ENCODE results near the gene B3GALT5. TPM values are rescaled to one million over a fixed set of nuclear protein-coding genes. Genes with fewer than 3 reads are reported as not detected.

Gene B3GALT5
- polyA plus RNA-seq, 2 of the 4 experiments (the other 2 are of a cell fraction) = 0.39 to 0.52 TPM

DNA sequence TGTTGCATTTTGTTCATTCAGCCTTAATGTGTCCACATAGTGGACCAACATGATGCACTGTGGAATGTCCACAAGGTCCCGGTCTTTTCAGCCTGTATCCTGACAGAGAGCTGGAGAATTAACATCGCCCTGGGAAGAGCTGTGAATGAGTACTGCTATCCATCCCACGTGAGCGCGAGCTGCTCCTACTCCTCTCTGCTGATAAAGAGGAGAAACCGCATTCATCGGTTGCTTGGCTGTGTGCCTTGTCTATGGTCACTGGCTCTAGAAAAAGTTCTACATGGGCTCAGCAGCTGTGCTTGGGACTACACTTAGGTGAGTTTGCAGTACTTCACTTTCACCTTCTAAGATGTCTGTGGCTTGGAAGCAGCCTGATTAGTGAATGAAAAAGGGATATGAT is 101.2 kb downstream of the B3GALT5 start:
- WGBS (ENCODE audit: missing lambda C conversion rate) = 82% methylated on average over 7 of the region's 7 CpGs
- Histone ChIP-seq H3K4me1 (0 out of 3 replicates have a peak, but pooled peaks cover 4% of the 10 kb centered on the region), H3K9me3 (no peaks in the 10 kb centered on the region), H3K4me3 (no peak overlapping the region), H3K27ac (peak overlapping the region in 1 of 2 experiments; percentile 45; a peak in 1 of 6 replicates), H3K4me2 (no peak overlapping the region)
- CTCF ChIA-PET = interaction anchor here (1.4 to 16.0 kb wide), 2 partner anchors 187 to 196 kb away, joined by 4 to 176 read pairs; no protein-coding TSS in a partner anchor
- ATAC-seq (no peak), FAIRE-seq (no peak), DNase-seq (ENCODE audit: low read depth in 1 of 2, low spot score in 1 of 2) (no peak)
- TF ChIP-seq MAFK (IDR thresholded peaks at IDR 0.05; ENCODE audit: partially characterized antibody) (no peak), CHD4 (IDR thresholded peaks at IDR 0.05; ENCODE audit: borderline replicate concordance) (no peak), RNF2 (IDR thresholded peaks at IDR 0.05; ENCODE audit: borderline replicate concordance, low read depth) (no peak), POLR2AphosphoS2 (conservative IDR thresholded peaks at IDR 0.05; ENCODE audit: low read length) (no peak), NPAS2 (CRISPR knock-in tag; IDR thresholded peaks at IDR 0.05; ENCODE audit: borderline replicate concordance) (no peak), EHF (CRISPR knock-in tag; IDR thresholded peaks at IDR 0.05) (no peak)
- TF ChIP-seq, protein P1, sequence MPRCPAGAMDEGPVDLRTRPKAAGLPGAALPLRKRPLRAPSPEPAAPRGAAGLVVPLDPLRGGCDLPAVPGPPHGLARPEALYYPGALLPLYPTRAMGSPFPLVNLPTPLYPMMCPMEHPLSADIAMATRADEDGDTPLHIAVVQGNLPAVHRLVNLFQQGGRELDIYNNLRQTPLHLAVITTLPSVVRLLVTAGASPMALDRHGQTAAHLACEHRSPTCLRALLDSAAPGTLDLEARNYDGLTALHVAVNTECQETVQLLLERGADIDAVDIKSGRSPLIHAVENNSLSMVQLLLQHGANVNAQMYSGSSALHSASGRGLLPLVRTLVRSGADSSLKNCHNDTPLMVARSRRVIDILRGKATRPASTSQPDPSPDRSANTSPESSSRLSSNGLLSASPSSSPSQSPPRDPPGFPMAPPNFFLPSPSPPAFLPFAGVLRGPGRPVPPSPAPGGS (IDR thresholded peaks at IDR 0.05) = no peak
- TF ChIP-seq, protein P2, sequence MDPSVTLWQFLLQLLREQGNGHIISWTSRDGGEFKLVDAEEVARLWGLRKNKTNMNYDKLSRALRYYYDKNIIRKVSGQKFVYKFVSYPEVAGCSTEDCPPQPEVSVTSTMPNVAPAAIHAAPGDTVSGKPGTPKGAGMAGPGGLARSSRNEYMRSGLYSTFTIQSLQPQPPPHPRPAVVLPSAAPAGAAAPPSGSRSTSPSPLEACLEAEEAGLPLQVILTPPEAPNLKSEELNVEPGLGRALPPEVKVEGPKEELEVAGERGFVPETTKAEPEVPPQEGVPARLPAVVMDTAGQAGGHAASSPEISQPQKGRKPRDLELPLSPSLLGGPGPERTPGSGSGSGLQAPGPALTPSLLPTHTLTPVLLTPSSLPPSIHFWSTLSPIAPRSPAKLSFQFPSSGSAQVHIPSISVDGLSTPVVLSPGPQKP (IDR thresholded peaks at IDR 0.05; ENCODE audit: low read depth, low read length) = no peak
- POLR2A ChIA-PET = no interaction called here

DNA sequence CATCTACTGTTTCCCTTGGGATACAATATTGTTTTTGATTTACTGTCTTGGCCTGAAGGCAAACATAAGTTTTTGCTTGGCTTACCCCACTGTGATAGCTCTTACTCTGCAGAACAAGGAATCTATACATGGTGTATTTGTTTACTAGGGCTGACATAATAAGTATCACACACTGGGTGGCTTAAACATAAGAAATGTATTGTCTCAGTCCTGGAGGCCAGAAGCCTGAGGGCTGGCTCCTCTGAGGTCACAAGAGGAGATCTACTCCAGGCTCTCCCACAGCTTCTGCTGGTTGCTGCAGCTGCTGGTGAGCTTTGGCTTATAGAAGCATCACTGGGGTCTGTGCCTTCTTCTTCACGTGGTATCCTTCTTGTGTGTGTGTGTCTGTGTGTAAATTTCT is 101.6 kb downstream of the B3GALT5 start:
- no peak for ATAC-seq
- Histone ChIP-seq H3K4me2 (no peak overlapping the region), H3K4me1 (0 out of 3 replicates have a peak, but pooled peaks cover 4% of the 10 kb centered on the region), H3K27ac (peak overlapping the region in 1 of 2 experiments; percentile 45; a peak in 1 of 6 replicates), H3K4me3 (no peak overlapping the region), H3K9me3 (no peaks in the 10 kb centered on the region)
- ChIA-PET POLR2A (no interaction called here), CTCF (interaction anchor here (1.4 to 16.0 kb wide), 3 partner anchors 12 to 197 kb away, joined by 3 to 176 read pairs (median 4); no protein-coding TSS in a partner anchor)
- DNase-seq (ENCODE audit: low read depth in 1 of 2, low spot score in 1 of 2) = no peak
- no peak for FAIRE-seq
- WGBS (ENCODE audit: missing lambda C conversion rate) = 38% methylated on average over 1 of the region's 1 CpG
- TF ChIP-seq JUNB (IDR thresholded peaks at IDR 0.05) (no peak), NR3C1 (IDR thresholded peaks at IDR 0.05) (no peak), EHF (CRISPR knock-in tag; IDR thresholded peaks at IDR 0.05) (no peak), ZC3H11A (IDR thresholded peaks at IDR 0.05) (no peak), POLR2A (IDR thresholded peaks at IDR 0.05; ENCODE audit: low read length) (no peak), POLR2AphosphoS2 (conservative IDR thresholded peaks at IDR 0.05; ENCODE audit: low read length) (no peak)
- TF ChIP-seq, protein P3, sequence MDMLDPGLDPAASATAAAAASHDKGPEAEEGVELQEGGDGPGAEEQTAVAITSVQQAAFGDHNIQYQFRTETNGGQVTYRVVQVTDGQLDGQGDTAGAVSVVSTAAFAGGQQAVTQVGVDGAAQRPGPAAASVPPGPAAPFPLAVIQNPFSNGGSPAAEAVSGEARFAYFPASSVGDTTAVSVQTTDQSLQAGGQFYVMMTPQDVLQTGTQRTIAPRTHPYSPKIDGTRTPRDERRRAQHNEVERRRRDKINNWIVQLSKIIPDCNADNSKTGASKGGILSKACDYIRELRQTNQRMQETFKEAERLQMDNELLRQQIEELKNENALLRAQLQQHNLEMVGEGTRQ (IDR thresholded peaks at IDR 0.05) = no peak

DNA sequence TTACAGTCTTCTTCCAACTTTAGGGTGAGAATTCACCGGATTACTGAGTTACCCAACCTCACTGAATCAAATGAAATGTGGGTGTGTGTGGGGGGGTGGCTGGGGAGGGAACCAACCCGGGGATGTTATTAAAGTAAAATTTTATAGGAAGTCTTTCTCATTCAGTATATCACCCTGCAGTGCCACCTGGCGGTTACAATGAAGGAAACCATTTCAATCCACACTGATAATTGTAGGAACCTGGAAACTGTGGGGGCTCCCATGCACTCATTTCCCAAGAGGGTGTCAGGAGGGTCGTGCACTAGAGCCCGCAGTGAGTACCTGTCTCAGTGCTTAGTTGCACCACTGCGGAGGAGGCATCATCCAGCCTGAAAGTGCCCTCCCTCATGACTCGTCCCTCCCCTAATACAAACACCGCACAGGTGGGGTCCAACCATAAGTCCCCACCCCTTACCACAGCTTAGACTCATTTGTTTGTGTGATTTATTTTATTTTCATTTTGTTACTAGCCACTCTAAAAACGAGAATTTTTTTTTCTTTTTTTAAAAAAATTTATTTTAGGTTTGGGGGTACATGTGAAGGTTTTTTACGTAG is 103.2 kb downstream of the B3GALT5 start:
- 27% methylated on average over 10 of the region's 10 CpGs for WGBS (ENCODE audit: missing lambda C conversion rate)
- Histone ChIP-seq H3K4me1 (0 out of 3 replicates have a peak, but pooled peaks cover 4% of the 10 kb centered on the region), H3K9me3 (no peaks in the 10 kb centered on the region), H3K27ac (no peak overlapping the region), H3K4me3 (no peak overlapping the region), H3K4me2 (0 out of 3 replicates have a peak overlapping the region, but pooled peaks have one; percentile 24)
- ChIA-PET POLR2A (no interaction called here), CTCF (interaction anchor here (0.7 to 16.0 kb wide), 22 partner anchors 9 to 272 kb away, joined by 3 to 176 read pairs (median 4); no protein-coding TSS in a partner anchor)
- TF ChIP-seq HOXA7 (CRISPR knock-in tag; IDR thresholded peaks at IDR 0.05) (no peak), SMC3 (IDR thresholded peaks at IDR 0.05) (peak; percentile 83), RCOR1 (IDR thresholded peaks at IDR 0.05; ENCODE audit: low read depth, low read length) (no peak), RAD21 (conservative IDR thresholded peaks at IDR 0.05 in 1 of 2, IDR thresholded peaks at IDR 0.05 in 1 of 2) (peak; percentile 66 to 78)
- TF ChIP-seq, protein P4, sequence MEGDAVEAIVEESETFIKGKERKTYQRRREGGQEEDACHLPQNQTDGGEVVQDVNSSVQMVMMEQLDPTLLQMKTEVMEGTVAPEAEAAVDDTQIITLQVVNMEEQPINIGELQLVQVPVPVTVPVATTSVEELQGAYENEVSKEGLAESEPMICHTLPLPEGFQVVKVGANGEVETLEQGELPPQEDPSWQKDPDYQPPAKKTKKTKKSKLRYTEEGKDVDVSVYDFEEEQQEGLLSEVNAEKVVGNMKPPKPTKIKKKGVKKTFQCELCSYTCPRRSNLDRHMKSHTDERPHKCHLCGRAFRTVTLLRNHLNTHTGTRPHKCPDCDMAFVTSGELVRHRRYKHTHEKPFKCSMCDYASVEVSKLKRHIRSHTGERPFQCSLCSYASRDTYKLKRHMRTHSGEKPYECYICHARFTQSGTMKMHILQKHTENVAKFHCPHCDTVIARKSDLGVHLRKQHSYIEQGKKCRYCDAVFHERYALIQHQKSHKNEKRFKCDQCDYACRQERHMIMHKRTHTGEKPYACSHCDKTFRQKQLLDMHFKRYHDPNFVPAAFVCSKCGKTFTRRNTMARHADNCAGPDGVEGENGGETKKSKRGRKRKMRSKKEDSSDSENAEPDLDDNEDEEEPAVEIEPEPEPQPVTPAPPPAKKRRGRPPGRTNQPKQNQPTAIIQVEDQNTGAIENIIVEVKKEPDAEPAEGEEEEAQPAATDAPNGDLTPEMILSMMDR (IDR thresholded peaks at IDR 0.05) = peak; percentile 58
- DNase-seq (ENCODE audit: low read depth in 1 of 2, low spot score in 1 of 2) = peak; percentile 8 to 36
- FAIRE-seq = no peak
- peak; percentile 39 to 54; a peak in 2 of 6 replicates for ATAC-seq
